Endometrium (tissue), 2 donors: ENCODE results near the gene SFXN5.

Experiments used
- FAIRE-seq: peaks from 2 replicates; lab custom pipeline; 2012; peaks lifted over from hg19 to GRCh38; lab: Jason Lieb, UNC
- donor health status: control.
- donor health status: control.

The SFXN5 gene

GRCh38 chr2:72940786-72941185 lies 130.7 kb downstream of the SFXN5 start:
- FAIRE-seq: no peak

DNA sequence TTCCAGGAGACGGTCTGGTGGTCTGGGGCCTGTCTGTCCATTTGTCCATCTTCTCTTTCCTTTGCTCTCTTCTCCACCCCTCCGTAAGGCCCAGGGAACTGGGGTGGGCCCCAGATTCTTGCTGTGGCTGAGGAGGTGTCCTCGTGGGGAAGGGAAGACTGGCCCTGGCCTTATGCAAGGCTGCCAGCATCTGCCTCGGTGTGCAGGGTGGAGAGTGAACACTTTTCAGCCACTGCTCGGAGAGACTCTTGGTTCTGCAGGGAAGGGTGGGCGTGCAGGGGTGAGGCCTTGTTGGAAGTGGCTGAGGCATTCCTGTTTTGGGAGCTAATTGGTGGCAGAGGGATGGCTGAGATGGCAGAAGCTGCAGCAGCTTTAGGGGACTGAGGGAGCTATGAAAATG lies 131.2 kb downstream of the SFXN5 start:
- FAIRE-seq: no peak

GRCh38 chr2:72938455-72938854 lies 133.1 kb downstream of the SFXN5 start:
- no peak for FAIRE-seq

- no peak for FAIRE-seq
Measured at GRCh38 chr2:72937356-72937669, 134.2 kb downstream of the SFXN5 start.

GRCh38 chr2:72936660-72937355 lies 134.7 kb downstream of the SFXN5 start:
- FAIRE-seq: no peak

DNA sequence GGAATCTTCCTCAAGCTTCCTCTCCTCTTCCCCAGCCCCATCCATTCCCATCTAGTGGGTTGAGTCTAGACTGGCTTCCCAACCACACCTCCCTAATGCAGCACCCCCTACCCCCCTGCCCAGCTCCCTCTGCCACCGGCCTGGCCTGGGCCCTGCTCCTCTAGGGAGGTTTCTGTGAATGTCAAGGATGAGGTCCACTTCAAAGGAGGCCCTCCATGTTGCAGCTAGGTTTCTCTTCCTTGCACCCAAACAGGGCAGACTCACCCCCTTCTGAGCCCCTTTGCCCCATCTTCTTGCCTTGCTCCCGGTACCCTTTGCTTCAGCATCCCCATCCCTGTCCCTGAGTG lies 135.9 kb downstream of the SFXN5 start:
- FAIRE-seq: no peak

DNA sequence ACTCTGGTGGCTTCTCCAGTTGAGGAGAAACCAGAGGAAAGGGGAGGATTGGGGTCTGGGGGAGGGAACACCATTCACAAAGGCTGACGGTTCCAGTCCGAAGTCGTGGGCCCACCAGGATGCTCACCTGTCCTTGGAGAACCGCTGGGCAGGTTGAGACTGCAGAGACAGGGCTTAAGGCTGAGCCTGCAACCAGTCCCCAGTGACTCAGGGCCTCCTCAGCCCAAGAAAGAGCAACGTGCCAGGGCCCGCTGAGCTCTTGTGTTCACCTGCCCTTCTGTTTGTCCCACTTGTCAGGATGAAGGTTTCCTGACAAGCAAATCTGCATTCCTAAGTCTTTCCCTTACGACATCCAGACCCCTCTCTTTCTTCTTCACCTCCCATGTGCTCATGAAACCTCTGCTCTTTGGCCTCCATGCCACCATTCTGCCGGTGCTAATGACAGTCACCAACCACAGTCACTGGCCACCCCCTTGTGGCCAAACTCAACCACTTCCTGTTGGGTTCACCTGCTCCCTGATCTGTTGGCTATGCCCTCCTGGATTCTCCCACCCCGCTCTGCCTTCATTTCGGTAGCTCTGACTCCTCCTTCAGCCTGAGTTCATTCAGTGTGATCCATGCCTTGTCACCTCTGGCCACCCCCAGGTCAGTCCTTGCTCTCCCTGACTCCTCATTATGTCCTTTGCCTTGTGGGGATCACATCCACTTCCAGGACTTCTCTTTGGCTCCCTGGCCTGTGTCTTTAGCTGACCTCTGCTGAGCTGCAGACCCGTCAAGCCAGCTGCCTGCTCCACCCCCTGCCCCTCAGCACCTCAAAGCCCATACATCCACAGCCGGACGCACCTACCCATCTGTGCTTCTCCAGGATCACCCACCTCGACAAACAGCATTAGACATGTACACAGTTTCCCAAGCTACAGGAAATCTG lies 136.6 kb downstream of the SFXN5 start:
- no peak for FAIRE-seq

GRCh38 chr2:72933646-72934151 lies 137.8 kb downstream of the SFXN5 start:
- FAIRE-seq: no peak

- FAIRE-seq: no peak
Measured at GRCh38 chr2:72933207-72933606, 138.3 kb downstream of the SFXN5 start.

DNA sequence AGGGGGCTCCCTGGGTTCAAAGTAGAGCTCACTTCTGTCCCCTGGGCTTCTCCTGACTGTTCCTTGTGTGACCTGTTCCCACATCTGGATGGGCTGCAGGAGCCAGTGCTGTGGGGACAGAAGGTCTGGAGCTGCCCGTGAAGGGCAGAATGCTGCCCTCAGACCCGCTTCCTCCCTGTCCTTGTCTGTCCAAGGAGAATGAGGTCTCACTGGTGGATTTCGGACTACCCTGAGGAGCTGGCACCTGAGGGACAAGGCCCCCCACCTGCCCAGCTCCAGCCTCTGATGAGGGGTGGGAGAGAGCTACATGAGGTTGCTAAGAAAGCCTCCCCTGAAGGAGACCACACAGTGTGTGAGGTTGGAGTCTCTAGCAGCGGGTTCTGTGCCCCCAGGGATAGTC lies 138.7 kb downstream of the SFXN5 start:
- no peak for FAIRE-seq

DNA sequence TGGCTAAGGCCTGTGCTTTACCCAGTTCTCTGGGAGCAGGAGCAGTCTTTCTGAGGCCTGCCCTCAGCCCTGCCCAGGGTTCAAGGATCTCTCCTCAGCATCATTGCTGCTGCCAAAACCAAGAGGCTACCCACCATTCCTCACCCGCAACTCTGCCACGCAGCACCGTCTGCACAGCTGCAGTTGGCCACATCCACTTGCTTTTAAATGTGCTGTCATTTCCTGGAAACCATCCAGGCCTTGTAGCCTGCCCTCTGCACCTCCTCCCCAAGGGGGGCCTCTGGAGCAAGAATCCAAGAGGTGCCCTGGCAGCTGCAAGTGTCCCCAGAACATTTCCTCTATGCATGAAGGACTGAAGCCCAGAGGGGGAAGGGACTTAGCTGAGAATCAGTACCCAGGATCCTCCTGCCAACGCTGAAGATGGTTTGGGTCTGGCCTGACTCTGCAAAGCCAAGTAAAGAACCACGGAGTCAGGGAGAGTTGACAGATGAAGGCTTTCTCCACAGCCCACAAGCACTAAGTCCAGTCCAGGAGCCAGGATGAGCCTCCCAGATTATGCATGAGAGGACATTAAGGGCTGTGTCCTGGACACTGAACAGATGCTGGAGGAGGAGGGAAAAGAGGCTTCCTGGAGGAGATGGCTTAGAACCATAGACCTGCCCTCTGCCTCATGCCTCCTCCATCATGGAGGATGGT lies 139.3 kb downstream of the SFXN5 start:
- FAIRE-seq: no peak

DNA sequence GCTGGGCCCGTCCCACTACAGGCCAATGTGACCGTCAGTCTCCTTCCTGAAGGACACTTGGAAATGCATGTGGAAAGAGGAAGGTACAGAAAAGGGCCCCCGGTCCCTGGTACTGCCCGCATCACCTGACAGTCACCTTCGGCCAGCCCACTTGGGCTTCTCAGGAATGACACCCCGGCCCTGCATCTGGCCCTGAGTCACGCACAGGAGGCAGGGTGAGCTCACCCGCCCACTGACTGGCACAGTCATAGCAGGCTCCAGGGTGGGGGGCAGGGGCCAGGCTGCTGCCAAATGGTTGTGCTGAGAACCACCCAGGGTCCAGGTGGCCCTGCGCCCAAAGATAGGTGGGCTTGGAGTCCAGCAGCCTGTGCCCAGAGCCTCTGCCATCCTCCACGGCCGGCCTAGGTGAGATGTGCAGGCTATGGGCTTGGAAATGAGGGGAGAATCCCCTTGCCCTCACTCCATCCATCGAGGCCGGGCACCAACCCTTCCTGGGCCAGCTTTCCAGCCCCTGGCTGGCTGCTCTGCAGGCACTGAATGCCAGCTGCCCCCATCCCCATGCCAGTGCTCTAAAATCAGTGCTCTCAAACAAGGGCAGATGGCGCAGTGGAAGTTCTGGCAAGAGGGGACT lies 140.1 kb downstream of the SFXN5 start:
- FAIRE-seq: no peak

- no peak for FAIRE-seq
Measured at GRCh38 chr2:72929010-72929409, 142.5 kb downstream of the SFXN5 start.

DNA sequence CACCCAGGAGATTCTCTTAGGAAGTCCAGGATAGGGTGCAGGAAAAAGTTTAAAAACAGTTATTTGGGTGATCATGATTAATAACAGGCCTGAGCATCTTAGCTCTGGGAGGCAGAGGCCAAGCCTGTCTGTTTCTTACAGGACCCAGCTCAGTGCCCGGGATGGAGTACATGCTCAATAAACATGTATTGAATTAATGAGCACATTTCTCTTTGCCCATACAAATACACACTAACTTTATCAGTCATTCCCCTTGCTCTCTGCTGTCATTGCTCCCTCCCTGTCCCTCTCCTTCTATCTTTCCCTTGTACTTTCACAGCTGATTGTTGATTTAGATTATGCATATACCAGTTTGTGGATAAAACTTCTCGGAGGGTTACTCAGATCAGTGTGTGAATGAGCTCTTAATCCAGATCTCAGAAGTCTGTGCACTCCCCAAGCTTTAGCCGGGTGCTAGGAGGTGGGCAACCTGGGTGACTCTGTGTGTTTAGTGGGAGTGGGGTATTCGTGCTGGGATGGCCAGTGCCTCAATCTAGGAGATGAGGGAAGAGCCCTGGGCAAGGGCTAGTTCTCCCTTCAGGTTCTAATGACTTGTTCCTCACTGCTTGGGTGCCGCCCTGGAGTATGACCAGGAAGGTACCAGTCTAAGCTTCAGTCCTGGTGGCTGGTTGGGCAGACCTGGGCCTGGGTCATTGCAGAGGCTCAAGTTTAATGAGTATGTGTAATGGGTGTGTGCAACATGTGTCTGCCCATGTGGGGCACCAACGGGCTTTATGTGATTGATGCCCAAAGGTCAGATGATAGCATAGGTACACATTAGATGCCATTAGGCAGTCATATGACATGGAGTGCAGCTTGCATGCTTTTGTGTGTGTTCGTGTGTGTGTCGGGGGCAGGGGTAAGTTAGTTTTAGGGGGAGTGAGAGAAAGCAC lies 143.6 kb downstream of the SFXN5 start:
- no peak for FAIRE-seq

- FAIRE-seq: no peak
Measured at GRCh38 chr2:72926811-72927465, 144.6 kb downstream of the SFXN5 start.

GRCh38 chr2:72926368-72926767 lies 145.1 kb downstream of the SFXN5 start:
- no peak for FAIRE-seq

DNA sequence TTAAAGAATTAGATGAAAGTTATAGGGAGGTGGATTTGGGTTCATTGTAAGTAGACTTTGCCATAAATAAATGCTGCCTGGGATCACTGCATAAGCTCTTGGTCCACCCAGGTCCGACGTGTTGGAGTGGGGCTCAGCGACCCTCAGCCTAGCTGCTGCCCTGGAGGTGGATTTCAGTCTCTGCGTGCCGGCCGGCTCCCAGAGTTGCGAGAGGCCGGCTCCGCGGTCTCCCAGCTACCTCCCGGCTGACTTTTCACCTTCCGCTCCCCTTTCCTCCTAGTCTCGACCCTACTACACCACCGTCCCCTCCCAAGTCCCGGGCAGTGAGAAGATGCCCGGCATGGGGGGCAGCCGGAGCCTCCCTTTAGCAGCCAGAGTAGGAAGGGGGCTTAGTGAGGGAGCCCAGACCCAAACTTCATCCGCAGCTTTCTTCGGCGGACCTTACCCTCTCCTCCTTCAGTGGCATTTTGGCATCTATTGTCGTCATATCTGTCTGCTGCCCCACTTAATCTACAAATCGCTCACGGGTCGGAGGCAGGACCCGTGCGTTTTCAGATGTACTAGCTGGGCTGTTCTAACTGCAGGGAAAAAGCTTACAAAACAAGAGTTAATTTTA lies 146.1 kb downstream of the SFXN5 start:
- no peak for FAIRE-seq

DNA sequence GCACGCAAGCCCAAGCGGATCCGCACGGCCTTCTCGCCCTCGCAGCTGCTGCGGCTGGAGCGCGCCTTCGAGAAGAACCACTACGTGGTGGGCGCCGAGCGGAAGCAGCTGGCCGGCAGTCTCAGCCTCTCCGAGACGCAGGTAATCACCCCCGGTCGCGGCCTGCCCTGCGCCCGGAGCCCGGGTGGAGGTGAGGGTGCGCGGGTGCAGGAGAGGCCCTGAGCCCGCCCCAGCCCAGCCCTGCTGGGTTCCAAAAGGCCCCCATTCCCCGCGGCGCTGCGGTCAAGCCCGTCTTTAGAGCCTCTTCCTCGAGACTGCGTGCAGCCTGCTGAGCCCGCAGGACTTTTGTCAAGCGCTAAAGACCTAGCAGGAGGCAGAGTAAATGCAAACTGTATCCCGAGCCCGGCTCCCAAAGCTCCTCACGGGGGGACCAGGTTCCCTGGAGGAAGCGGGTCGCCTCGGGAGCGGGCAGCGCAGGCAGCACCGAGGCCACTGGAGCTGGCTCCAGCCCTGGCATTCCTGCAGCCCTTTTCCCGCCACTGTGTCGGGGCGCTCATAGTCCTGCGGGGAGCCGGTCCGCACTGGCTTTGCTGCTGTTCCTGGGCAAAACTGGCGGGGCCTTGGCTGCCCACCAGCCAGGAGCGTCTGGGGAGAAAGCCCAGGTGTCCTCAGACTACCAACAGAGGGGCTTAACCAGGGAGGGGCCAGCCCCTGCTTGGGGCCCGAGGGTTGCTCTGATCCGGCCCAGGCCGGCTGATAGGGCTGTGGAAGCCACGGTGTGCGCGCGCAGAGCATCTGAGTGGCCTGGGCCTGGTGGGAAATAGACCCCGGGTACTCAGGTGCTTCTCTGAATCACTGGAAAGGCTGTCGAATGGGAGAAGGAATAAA lies 146.9 kb downstream of the SFXN5 start:
- no peak for FAIRE-seq

DNA sequence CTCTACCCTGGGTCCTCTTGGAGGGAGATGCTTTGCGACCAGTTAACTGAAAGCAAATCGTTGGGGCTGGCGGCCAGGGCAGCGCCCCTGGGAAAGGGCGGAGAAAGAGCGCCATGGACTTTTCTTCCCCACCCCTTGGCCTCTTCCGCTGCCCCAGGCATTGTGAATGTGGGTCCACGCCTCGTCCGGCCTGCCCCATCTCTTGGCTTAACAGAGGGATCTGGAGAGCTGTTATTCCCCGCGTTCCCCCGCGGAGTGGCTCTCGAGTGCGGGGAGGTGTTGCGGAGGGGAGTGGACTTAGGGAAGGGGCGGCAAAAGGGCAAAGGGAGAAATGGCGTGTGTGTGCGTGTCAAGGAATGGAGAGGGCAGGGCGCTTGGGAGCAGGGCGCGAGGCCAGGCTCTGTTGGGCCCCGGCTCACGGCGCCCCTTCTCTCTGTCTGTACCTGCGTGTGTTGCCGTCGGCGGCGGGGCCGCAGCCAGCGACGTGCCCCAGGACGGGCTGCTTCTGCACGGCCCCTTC lies 147.6 kb downstream of the SFXN5 start:
- FAIRE-seq: no peak
